Inflammatory macrophage treated with lipopolysaccharide for 4 hours (primary cell): ENCODE results near the gene APBB3.
A peak's percentile ranks its signal among the peaks of the same experiment; 100 is the strongest.

Source experiments
- DNase-seq: peaks from one replicate; pipeline ENCODE4 v3.0.0-alpha.2; 2020

The APBB3 gene

GRCh38 chr5:140575309-140575708, 10.9 kb upstream of the APBB3 start:
- DNase-seq, result peak; percentile 89

- peak; percentile 63 for DNase-seq
Observed at GRCh38 chr5:140574165-140574564, 9.8 kb upstream of the APBB3 start.

- DNase-seq, result no peak
Observed at GRCh38 chr5:140573683-140574082, 9.3 kb upstream of the APBB3 start.

GRCh38 chr5:140571105-140571504, 6.7 kb upstream of the APBB3 start:
- DNase-seq, result no peak

GRCh38 chr5:140570488-140570887, 6.1 kb upstream of the APBB3 start:
- DNase-seq, result no peak

- no peak for DNase-seq
Observed at GRCh38 chr5:140570058-140570457, 5.7 kb upstream of the APBB3 start.

- peak; percentile 80 for DNase-seq
Observed at GRCh38 chr5:140569197-140569596, 4.8 kb upstream of the APBB3 start.

GRCh38 chr5:140568443-140569063, 4.2 kb upstream of the APBB3 start:
- DNase-seq, result peak; percentile 54

- no peak for DNase-seq
Observed at GRCh38 chr5:140567871-140568270, 3.5 kb upstream of the APBB3 start.

GRCh38 chr5:140567136-140567818, 2.9 kb upstream of the APBB3 start:
- no peak for DNase-seq

GRCh38 chr5:140566665-140567064, 2.3 kb upstream of the APBB3 start:
- no peak for DNase-seq

- DNase-seq, result no peak
Observed at GRCh38 chr5:140565780-140566095, 1.3 kb upstream of the APBB3 start.

GRCh38 chr5:140565024-140565779, 804 bp upstream of the APBB3 start:
- no peak for DNase-seq

GRCh38 chr5:140563596-140563995, 802 bp downstream of the APBB3 start:
- no peak for DNase-seq

- DNase-seq, result no peak
Observed at GRCh38 chr5:140561753-140562523, 2.5 kb downstream of the APBB3 start.

- DNase-seq, result no peak
Observed at GRCh38 chr5:140560227-140560626, 4.2 kb downstream of the APBB3 start.

- no peak for DNase-seq
Observed at GRCh38 chr5:140558542-140558941, 5.9 kb downstream of the APBB3 start.

- DNase-seq, result no peak
Observed at GRCh38 chr5:140557965-140558364, 6.4 kb downstream of the APBB3 start.

- peak; percentile 95 for DNase-seq
Observed at GRCh38 chr5:140557136-140557805, 7.1 kb downstream of the APBB3 start, which contains the start of gene SRA1. Gene SRA1 (minus strand): TSS chr5:140557473. CDS start chr5:140557452, 21 bp downstream.

- peak; percentile 66 for DNase-seq
Observed at GRCh38 chr5:140556438-140556837, 8.0 kb downstream of the APBB3 start.

GRCh38 chr5:140555747-140556312, 8.6 kb downstream of the APBB3 start:
- peak; percentile 48 for DNase-seq

- DNase-seq, result peak; percentile 66
Observed at GRCh38 chr5:140554454-140554853, 9.9 kb downstream of the APBB3 start.
